ENCODE measurements around the gene PIAS1.

Gene PIAS1

GRCh38 chr15:68166847-68167246 is 112.7 kb downstream of the PIAS1 start:
- in situ Hi-C loops (cut with MboI; ENCODE audit: low sequenced_read_pairs): loop anchor here (25.0 kb wide), 1 partner anchor 305 kb away; no protein-coding TSS in a partner anchor

GRCh38 chr15:68172037-68172436 is 117.9 kb downstream of the PIAS1 start:
- in situ Hi-C loops (cut with MboI; ENCODE audit: low sequenced_read_pairs): loop anchor here (25.0 kb wide), 1 partner anchor 310 kb away; no protein-coding TSS in a partner anchor

- in situ Hi-C loops (cut with MboI; ENCODE audit: low sequenced_read_pairs): loop anchor here (25.0 kb wide), 1 partner anchor 311 kb away; no protein-coding TSS in a partner anchor
Measured at GRCh38 chr15:68173119-68173518, 119.0 kb downstream of the PIAS1 start.

GRCh38 chr15:68175526-68175925 is 121.4 kb downstream of the PIAS1 start:
- in situ Hi-C loops (cut with MboI; ENCODE audit: low sequenced_read_pairs): no loop called here

- in situ Hi-C loops (cut with MboI; ENCODE audit: low sequenced_read_pairs): no loop called here
Measured at GRCh38 chr15:68176601-68177000, 122.5 kb downstream of the PIAS1 start.

GRCh38 chr15:68177742-68178141 is 123.6 kb downstream of the PIAS1 start:
- in situ Hi-C loops (cut with MboI; ENCODE audit: low sequenced_read_pairs): no loop called here

GRCh38 chr15:68183616-68184315 is 129.7 kb downstream of the PIAS1 start:
- in situ Hi-C loops (cut with MboI; ENCODE audit: low sequenced_read_pairs): no loop called here

GRCh38 chr15:68184616-68185480 is 130.7 kb downstream of the PIAS1 start:
- in situ Hi-C loops (cut with MboI; ENCODE audit: low sequenced_read_pairs): no loop called here

- in situ Hi-C loops (cut with MboI; ENCODE audit: low sequenced_read_pairs): no loop called here
Measured at GRCh38 chr15:68186671-68187397, 132.7 kb downstream of the PIAS1 start.

- in situ Hi-C loops (cut with MboI; ENCODE audit: low sequenced_read_pairs): no loop called here
Measured at GRCh38 chr15:68187559-68187958, 133.4 kb downstream of the PIAS1 start.

GRCh38 chr15:68188647-68189046 is 134.5 kb downstream of the PIAS1 start:
- in situ Hi-C loops (cut with MboI; ENCODE audit: low sequenced_read_pairs): no loop called here

- in situ Hi-C loops (cut with MboI; ENCODE audit: low sequenced_read_pairs): no loop called here
Measured at GRCh38 chr15:68190048-68190447, 135.9 kb downstream of the PIAS1 start.

- in situ Hi-C loops (cut with MboI; ENCODE audit: low sequenced_read_pairs): no loop called here
Measured at GRCh38 chr15:68191555-68191954, 137.4 kb downstream of the PIAS1 start.

GRCh38 chr15:68192117-68192516 is 138.0 kb downstream of the PIAS1 start:
- in situ Hi-C loops (cut with MboI; ENCODE audit: low sequenced_read_pairs): no loop called here

GRCh38 chr15:68192804-68193486 is 138.8 kb downstream of the PIAS1 start:
- in situ Hi-C loops (cut with MboI; ENCODE audit: low sequenced_read_pairs): no loop called here

GRCh38 chr15:68195336-68196112 is 141.4 kb downstream of the PIAS1 start:
- in situ Hi-C loops (cut with MboI; ENCODE audit: low sequenced_read_pairs): no loop called here

- in situ Hi-C loops (cut with MboI; ENCODE audit: low sequenced_read_pairs): no loop called here
Measured at GRCh38 chr15:68196445-68197169, 142.5 kb downstream of the PIAS1 start.

GRCh38 chr15:68197170-68197492 is 143.0 kb downstream of the PIAS1 start:
- in situ Hi-C loops (cut with MboI; ENCODE audit: low sequenced_read_pairs): no loop called here

- in situ Hi-C loops (cut with MboI; ENCODE audit: low sequenced_read_pairs): no loop called here
Measured at GRCh38 chr15:68197661-68198437, 143.7 kb downstream of the PIAS1 start.
